GM10248 (cell line): ENCODE data around the gene STIMATE.

Source experiments
- CTCF ChIA-PET: fragments of 300-600 bp; sonication (Branson Sonifier 250); formaldehyde crosslinking; extraction: SDS; loops from one replicate; lab custom pipeline; 2021; ENCODE audit warnings: antibody characterized with exemption; lab: Yijun Ruan, JAX
- POLR2A ChIA-PET: fragments of 350-650 bp; sonication (Branson Sonifier 250); formaldehyde crosslinking; extraction: SDS; loops from one replicate; lab custom pipeline; 2020; ENCODE audit warnings: antibody characterized with exemption; lab: Yijun Ruan, JAX
- DNase-seq: peaks from one replicate; pipeline ENCODE4 v3.0.0; 2012; ENCODE audit errors: extremely low spot score
- CTCF ChIP-seq: IDR thresholded peaks from 2 replicates; pipeline ENCODE4 v1.5.1; 2012; ENCODE audit warnings: mild to moderate bottlenecking, low read depth; ENCODE audit errors: extremely low read depth, missing control alignments, control extremely low read depth

The STIMATE gene

GRCh38 chr3:52816199-52816598 is 81.1 kb downstream of the STIMATE start:
- no peak for TF ChIP-seq CTCF
- POLR2A ChIA-PET: no interaction called here
- no peak for DNase-seq
- CTCF ChIA-PET: interaction anchor here (1.0 to 3.1 kb wide), 5 partner anchors 12 to 29 kb away, joined by 3 to 11 read pairs (median 4); no protein-coding TSS in a partner anchor

GRCh38 chr3:52813810-52814209 is 83.5 kb downstream of the STIMATE start:
- TF ChIP-seq CTCF: no peak
- ChIA-PET POLR2A (no interaction called here), CTCF (interaction anchor here (1.9 kb wide), 1 partner anchor 15 kb away, joined by 9 read pairs; no protein-coding TSS in a partner anchor)
- DNase-seq: no peak

GRCh38 chr3:52811452-52812011 is 85.8 kb downstream of the STIMATE start:
- POLR2A ChIA-PET: no interaction called here
- no peak for DNase-seq
- no peak for TF ChIP-seq CTCF
- CTCF ChIA-PET: interaction anchor here (1.5 to 3.4 kb wide), 3 partner anchors 10 to 13 kb away, joined by 3 to 16 read pairs (median 6); no protein-coding TSS in a partner anchor

- ChIA-PET POLR2A (no interaction called here), CTCF (interaction anchor here (1.5 to 3.4 kb wide), 3 partner anchors 10 to 13 kb away, joined by 3 to 16 read pairs (median 6); no protein-coding TSS in a partner anchor)
Measured at GRCh38 chr3:52810923-52811322, 86.4 kb downstream of the STIMATE start.

GRCh38 chr3:52809662-52810377 is 87.5 kb downstream of the STIMATE start:
- DNase-seq: no peak
- CTCF ChIA-PET: interaction anchor here (0.7 to 3.4 kb wide), 4 partner anchors 9 to 11 kb away, joined by 4 to 16 read pairs (median 6); no protein-coding TSS in a partner anchor
- TF ChIP-seq CTCF: no peak
- POLR2A ChIA-PET: no interaction called here

More at GRCh38 chr3:52810923-52811322, 86.4 kb downstream of the STIMATE start:
- no peak for DNase-seq
- TF ChIP-seq CTCF: no peak

GRCh38 chr3:52809149-52809548 is 88.2 kb downstream of the STIMATE start:
- DNase-seq: no peak
- CTCF ChIA-PET: interaction anchor here (0.7 to 1.8 kb wide), 5 partner anchors 9 to 67 kb away, joined by 3 to 7 read pairs (median 4); no protein-coding TSS in a partner anchor
- POLR2A ChIA-PET: no interaction called here
- no peak for TF ChIP-seq CTCF
